GM19239 (cell line): Measurements from ENCODE around the gene CCL16.

ENCODE experiments used
- DNase-seq: peaks from one replicate; pipeline ENCODE4 v3.0.0; 2011; ENCODE audit warnings: low spot score; ENCODE audit not compliant: insufficient read length
- FAIRE-seq: peaks from 2 replicates; lab custom pipeline; 2011; peaks lifted over from hg19 to GRCh38; lab: Jason Lieb, UNC

Gene CCL16

GRCh38 chr17:35988164-35988563, 6.9 kb upstream of the CCL16 start:
- no peak for DNase-seq
- no peak for FAIRE-seq

DNA sequence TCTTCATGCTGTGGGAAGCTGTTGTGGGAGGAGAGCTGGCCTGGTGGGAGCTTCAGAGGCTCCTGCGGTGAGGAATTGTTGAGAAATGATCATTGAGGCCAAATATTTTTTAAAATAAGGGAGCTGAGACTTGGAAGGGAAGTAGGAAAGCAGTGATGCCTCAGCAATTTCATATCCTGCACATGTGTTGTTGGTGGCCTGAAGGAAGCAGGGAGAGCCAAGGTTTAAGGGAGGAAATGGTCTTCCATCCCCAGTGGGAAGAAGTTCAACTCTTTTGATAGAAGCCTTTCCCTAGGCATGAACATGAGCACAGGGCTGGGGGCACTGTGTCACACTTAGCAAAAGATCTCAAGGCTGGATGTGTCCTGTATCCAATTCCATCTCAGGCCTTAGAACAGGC, 5.3 kb upstream of the CCL16 start, which contains the start of gene CCL14:
Gene CCL14, minus strand, starts transcription at position 87 of the 400 bp plus-strand sequence. Its CDS starts 80 bp downstream, at position 7.
- FAIRE-seq (no peak), DNase-seq (no peak)

GRCh38 chr17:35984140-35984539, 2.8 kb upstream of the CCL16 start:
- DNase-seq, result no peak
- FAIRE-seq, result no peak

GRCh38 chr17:35982409-35983191, 1.3 kb upstream of the CCL16 start:
- FAIRE-seq (no peak), DNase-seq (no peak)

GRCh38 chr17:35981908-35982330, 622 bp upstream of the CCL16 start:
- FAIRE-seq (no peak), DNase-seq (no peak)

DNA sequence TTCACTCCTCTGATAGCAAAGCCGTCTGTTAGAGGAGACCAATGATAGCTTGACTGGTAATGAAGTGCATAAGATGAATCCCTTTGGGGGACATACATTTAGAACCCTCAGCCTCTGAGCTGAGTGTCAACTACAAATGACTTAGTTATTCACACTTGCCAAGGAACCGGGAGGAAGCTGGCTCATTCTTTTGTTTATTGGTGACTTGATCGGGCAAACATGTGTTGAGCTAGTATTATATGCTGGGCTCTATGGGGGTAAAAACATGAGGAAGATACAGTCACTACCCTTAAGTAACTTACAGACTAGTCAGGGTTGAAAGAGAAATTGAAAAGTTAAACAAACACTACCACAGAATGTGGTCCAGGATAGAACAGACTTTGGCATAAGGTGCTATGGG, 3.0 kb downstream of the CCL16 start:
- no peak for FAIRE-seq
- DNase-seq, result no peak

- no peak for FAIRE-seq
- no peak for DNase-seq
These were observed 3.8 kb downstream of the CCL16 start for GRCh38 chr17:35977509-35977908.

- FAIRE-seq (no peak), DNase-seq (no peak)
These were observed 7.7 kb downstream of the CCL16 start for GRCh38 chr17:35973333-35974260.

- FAIRE-seq (no peak), DNase-seq (no peak)
These were observed 8.4 kb downstream of the CCL16 start for GRCh38 chr17:35972945-35973332.

- DNase-seq (no peak), FAIRE-seq (no peak)
These were observed 8.8 kb downstream of the CCL16 start for GRCh38 chr17:35972535-35972934.

- no peak for DNase-seq
- no peak for FAIRE-seq
These were observed 9.2 kb downstream of the CCL16 start for GRCh38 chr17:35972066-35972465.

DNA sequence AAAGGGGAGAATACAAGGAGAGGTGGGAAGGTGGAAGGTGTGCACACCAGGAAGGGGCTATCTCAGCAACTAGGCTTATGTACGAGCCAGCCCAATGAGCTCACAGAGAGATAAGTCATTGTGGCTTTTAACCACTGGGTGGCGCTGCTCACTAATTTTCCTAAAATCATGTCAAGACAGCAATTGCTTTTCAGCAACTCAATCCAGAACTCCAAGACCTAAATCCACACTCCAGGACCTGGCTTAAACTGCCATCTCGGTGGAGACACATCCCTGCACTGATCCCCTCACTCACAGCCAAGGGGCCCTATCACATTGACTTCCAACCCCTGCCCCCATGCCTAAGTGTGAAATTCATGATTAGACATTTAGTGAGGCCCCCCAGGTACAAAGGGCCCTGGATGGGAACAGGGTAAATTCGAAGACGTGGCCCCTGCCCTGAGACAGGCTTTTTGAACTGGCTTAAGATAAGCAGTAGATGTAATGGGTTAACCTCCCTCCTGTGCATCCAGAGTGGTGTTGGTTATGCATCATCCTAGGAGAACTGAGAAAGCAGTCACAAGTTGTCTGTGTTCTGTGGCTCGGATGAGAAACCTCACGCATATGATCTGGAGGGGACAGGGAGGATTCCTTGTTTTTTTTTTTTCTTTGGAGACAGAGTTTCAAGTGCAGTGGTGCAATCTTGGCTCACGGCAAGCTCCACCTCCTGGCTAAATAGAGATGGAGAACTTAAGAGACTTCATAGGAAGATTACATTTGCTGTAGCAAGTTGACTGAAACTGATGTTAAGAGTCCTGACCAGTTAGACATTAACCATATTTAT, 11.5 kb downstream of the CCL16 start:
- peak; percentile 53 for DNase-seq
- FAIRE-seq, result no peak

GRCh38 chr17:35968520-35969054, 12.7 kb downstream of the CCL16 start:
- no peak for FAIRE-seq
- no peak for DNase-seq

DNA sequence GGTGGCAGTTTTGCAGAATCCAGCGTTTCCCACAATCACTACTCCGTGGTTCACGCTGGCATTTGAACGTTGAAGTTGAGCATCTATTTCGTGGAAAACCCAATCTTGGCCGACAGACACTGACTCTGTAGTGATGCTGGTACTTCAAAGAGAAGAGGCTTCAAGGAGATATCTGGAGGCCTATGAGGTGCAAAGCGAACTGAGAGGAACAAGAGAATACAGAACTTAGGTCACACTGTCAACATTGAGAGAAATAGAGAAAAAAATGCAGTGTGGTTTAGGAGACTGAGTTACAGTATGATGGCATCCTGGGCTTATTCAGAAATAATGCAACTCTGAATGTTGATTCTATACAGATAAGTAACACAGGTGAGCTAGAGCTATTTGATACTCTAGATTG, 16.0 kb downstream of the CCL16 start:
- DNase-seq, result no peak
- FAIRE-seq, result no peak

- FAIRE-seq, result no peak
- no peak for DNase-seq
These were observed 17.6 kb downstream of the CCL16 start for GRCh38 chr17:35963663-35964062.

- no peak for FAIRE-seq
- no peak for DNase-seq
These were observed 27.6 kb downstream of the CCL16 start for GRCh38 chr17:35953720-35954119.

DNA sequence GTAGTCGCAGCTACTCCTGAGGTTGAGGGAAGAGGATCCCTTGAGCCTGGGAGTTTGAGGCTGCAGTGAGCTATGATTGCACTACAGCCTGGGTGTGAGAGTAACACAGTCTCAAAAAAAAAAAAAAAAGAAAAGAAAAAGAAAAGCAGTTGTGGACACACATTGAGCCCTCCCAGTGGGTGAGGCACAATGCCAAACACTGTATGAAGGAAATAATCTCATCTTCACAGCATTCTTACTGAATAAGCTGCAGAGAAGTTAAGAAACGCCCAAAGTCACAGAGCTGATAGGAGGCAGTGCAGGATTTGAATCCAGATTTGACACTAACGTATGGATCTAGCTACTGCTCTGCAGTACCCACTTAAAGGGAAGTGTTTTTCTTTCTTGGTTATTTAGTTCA, 31.9 kb downstream of the CCL16 start:
- FAIRE-seq, result no peak
- DNase-seq, result no peak

DNA sequence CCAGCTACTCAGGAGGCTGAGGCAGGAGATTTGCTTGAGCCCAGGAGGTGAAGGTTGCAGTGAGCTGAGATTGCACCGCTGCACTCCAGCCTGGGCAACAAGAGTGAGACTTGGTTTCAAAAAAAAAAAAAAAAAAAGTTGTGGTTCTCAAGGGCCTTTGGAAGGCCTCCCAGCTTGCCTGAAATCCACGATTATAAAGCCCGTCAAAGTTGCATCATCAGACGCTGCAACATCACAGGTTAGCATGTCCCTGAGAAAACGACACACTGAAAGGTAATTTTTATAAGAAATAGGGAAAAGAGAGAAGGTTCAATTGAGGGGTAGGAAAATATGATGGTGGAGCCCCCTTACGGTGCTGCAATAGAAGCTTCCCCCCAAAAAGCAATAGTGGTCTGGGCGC, 33.2 kb downstream of the CCL16 start:
- DNase-seq (no peak), FAIRE-seq (no peak)

DNA sequence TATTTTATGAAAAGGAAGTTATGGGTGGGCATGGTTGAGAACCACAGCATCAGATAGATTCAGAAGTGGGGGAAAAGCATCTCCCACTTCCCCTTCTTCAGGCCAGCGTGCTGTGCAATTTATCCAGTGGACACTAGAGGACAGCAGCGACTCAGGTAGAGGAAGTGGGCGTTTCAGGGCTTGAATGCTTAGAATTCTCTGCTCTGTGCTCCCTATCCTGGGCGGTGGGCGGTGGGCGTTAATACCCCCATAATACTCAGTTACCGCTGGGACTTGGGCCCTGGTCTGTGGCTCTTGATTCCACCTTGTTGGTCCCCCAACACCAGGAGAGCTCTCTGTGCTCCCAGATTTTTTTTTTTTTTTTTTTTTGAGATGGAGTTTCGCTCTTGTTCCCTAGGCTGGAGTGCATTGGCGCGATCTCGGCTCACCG, 34.1 kb downstream of the CCL16 start:
- no peak for FAIRE-seq
- peak; percentile 30 for DNase-seq

GRCh38 chr17:35944151-35944550, 37.1 kb downstream of the CCL16 start:
- DNase-seq, result no peak
- FAIRE-seq, result no peak
